Measurements from ENCODE around the gene IPO9. TPM values are rescaled to one million over a fixed set of nuclear protein-coding genes. Genes with fewer than 3 reads are reported as not detected.
"Not testable (repeated sequence)": the region's sequence is repeated elsewhere in the genome, so short reads cannot be mapped to it uniquely, and the experiment has no call there.

The IPO9 gene
- total RNA-seq, 2 donors from 2014 or later: 80.6 to 85.7 TPM

DNA sequence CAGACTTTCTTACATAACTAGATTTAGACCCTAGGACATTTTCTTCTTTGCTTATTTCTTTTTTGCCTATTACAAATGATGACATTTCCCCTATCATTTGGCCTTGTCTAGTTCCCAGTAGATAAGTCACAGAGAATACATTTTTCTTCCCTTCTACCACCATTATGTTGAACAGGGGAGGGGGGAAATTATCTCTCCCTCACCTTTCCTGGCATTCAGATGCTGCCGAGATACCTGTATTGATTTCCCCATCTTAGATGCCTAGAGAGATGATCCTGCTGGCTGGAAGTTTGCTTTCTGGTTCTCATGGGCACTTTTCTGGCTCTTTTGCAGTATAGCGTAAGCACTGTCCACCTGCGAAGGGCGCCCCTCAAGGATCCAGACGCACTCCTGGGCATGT is 5.7 kb downstream of the IPO9 start:
- Mint-ChIP-seq H3K36me3 (peaks cover 27 to 33% of the 10 kb centered on the region in 2 donors), H3K9me3 (no peaks in the 10 kb centered on the region), H3K27ac (no peak overlapping the region)
- ATAC-seq: no peak
- no peak for DNase-seq (ENCODE audit: low spot score in 2 of 2)

- no peak for DNase-seq (ENCODE audit: low spot score in 2 of 2)
- peaks cover 6 to 17% of the 10 kb centered on the region in 2 donors for H3K36me3 Mint-ChIP-seq
- H3K27ac Mint-ChIP-seq: no peak overlapping the region
- H3K9me3 Mint-ChIP-seq: no peaks in the 10 kb centered on the region
- no peak for ATAC-seq
Observed at GRCh38 chr1:201838381-201838780, 9.4 kb downstream of the IPO9 start.

DNA sequence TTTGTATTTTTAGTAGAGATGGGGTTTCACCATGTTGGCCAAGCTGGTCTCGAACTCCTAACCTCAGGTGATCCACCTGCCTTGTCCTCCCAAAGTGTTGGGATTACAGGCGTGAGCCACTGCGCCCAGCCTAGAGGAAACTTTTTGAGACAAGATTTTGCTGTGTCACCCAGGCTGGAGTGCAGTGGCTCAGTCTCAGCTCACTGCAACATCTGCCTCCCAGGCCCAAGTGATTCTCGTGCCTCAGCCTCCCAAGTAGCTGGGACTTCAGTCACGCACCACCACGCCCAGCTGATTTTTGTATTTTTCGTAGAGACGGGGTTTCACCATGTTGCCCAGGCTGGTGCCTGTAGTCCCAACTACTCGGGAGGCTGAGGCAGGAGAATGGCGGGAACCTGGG is 10.1 kb downstream of the IPO9 start:
- ATAC-seq; H3K27ac Mint-ChIP-seq; DNase-seq (ENCODE audit: low spot score in 2 of 2); H3K9me3 Mint-ChIP-seq: not testable (repeated sequence)
- H3K36me3 Mint-ChIP-seq: peaks cover 6 to 17% of the 10 kb centered on the region in 2 donors

GRCh38 chr1:201840055-201840454 is 11.1 kb downstream of the IPO9 start:
- peaks cover 0 to 7% of the 10 kb centered on the region in 2 donors for H3K36me3 Mint-ChIP-seq
- H3K9me3 Mint-ChIP-seq: no peaks in the 10 kb centered on the region
- ATAC-seq (no peak), DNase-seq (ENCODE audit: low spot score in 2 of 2) (no peak)
- H3K27ac Mint-ChIP-seq: no peak overlapping the region

DNA sequence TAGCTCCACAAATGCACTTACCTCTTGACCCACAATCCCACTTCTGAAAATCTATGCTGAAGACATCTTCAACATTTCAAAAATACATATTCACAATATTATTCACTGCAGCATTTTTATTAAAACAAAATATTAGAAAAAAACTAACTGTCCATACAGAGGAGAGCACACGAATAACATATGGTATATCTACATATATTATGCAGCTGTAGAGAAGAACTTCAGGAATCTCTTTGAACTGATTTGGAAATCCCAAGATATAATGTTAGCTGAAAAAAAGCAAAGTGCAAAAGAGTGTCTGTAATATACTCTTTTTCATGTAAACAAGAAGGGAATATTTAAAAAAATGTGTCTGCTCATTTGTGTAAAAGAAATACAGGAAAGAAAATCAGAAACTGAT is 11.5 kb downstream of the IPO9 start:
- no peaks in the 10 kb centered on the region for H3K9me3 Mint-ChIP-seq
- no peak for DNase-seq (ENCODE audit: low spot score in 2 of 2)
- H3K27ac Mint-ChIP-seq: no peak overlapping the region
- ATAC-seq: no peak
- H3K36me3 Mint-ChIP-seq: peaks cover 0 to 7% of the 10 kb centered on the region in 2 donors

DNA sequence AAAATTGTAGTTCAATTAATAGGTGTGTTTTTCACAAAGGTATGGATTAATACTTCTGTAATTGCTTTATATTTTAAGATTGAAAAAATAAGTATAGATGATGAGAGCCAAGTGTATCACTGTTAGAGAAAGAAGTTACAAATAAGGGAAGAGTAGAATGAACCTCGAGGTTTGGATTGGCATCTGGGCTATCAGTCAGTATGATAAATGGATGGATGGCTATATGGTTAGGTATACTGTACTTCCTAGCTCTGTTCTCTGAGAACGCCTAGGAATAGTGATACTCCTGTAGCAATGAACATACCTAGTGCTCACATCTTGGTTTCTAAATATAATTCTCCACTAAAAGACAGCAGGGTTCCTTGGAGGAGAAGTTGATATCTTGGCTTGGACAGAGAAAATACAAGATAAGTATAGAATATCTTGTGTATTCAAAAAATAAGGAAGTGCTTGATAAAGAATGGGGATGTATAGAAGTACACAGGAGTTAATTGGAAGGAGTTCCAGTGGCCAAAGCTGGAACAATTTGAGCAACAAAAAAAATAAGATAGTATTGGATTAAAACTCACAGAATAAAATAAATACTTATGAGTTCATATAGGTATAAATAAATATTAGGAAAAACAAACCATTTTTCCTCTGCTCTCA is 12.4 kb downstream of the IPO9 start:
- H3K36me3 Mint-ChIP-seq: peaks cover 0 to 7% of the 10 kb centered on the region in 2 donors
- no peak overlapping the region for H3K27ac Mint-ChIP-seq
- no peak for ATAC-seq
- no peak for DNase-seq (ENCODE audit: low spot score in 2 of 2)
- no peaks in the 10 kb centered on the region for H3K9me3 Mint-ChIP-seq

GRCh38 chr1:201842472-201843027 is 13.6 kb downstream of the IPO9 start:
- DNase-seq (ENCODE audit: low spot score in 2 of 2) (no peak), ATAC-seq (no peak)
- Mint-ChIP-seq H3K27ac (no peak overlapping the region), H3K36me3 (peaks cover 0 to 7% of the 10 kb centered on the region in 2 donors), H3K9me3 (no peaks in the 10 kb centered on the region)

DNA sequence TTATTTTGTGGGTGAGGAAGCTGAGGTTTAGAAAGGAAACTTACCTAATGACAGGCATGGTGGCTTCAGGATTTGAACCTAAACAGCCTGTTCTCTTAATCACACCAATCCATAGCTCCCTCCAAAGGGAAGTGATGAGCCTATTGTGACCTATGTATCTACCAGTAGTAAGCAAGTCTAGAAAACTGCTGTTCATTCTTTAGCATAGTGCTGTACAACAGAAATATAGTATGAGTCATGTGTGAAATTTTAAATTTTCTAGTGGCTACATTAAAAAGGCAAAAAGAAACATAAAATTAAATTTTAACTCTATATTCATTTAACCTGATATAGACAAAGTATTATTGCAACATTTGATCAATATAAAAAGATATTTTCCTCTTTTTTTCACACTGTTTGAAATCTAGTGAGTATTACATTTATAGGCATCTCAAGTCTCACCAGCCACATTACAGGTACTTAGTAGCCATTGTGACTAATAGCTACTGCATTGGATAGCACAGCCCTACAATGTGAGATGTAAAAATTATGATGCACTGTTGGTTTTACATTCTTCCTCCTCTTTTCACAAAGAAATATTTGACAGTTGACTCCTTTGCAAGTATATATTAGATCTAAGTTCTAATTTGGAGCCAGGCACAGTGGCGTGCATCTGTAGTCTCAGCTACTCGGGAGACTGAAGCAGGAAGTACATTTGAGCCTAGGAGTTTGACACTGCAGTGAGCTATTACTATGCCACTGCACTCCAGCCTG is 16.6 kb downstream of the IPO9 start:
- ATAC-seq (peak; percentile 48 to 67), DNase-seq (ENCODE audit: low spot score in 2 of 2) (no peak)
- Mint-ChIP-seq H3K27ac (no peak overlapping the region), H3K36me3 (peaks cover 0 to 4% of the 10 kb centered on the region in 2 donors), H3K9me3 (no peaks in the 10 kb centered on the region)

DNA sequence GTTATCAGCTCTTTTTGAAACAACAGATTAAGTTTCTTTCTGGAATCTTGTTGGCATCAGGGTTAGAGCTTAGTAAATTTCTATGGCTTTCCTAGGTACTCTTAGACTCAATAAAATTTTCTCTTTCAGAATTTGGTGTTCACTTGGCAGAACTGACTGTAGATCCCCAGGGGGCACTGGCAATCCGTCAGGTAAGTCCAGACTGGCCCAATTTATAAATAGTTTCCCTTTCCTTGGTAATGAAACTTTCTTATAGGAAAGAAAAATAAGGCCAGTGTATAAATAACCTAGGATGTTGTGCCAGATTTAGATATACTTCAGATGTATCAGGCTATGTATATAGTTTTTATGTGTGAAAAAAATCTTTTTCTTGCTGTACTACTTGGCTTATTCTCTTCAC is 18.2 kb downstream of the IPO9 start:
- DNase-seq (ENCODE audit: low spot score in 2 of 2) (no peak), ATAC-seq (no peak)
- Mint-ChIP-seq H3K9me3 (no peaks in the 10 kb centered on the region), H3K27ac (no peak overlapping the region), H3K36me3 (peaks cover 4 to 5% of the 10 kb centered on the region in 2 donors)

DNA sequence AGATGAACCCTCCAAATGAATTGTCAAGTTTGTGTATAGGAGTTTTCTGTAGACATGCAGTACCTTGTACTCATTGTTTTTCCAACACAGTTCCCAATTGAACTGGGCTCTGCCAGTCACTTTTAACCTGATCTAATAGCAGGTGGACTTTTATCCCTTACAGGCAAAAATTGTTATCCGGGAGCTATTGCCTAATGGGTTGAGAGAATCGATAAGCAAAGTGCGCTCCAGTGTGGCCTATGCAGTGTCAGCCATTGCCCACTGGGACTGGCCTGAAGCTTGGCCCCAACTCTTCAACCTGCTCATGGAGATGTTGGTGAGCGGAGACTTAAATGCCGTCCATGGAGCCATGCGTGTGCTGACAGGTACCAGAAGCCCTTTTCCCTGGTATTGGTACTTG is 19.3 kb downstream of the IPO9 start:
- ATAC-seq (no peak), DNase-seq (ENCODE audit: low spot score in 2 of 2) (no peak)
- no peaks in the 10 kb centered on the region for H3K9me3 Mint-ChIP-seq
- no peak overlapping the region for H3K27ac Mint-ChIP-seq
- peaks cover 8 to 13% of the 10 kb centered on the region in 2 donors for H3K36me3 Mint-ChIP-seq

DNA sequence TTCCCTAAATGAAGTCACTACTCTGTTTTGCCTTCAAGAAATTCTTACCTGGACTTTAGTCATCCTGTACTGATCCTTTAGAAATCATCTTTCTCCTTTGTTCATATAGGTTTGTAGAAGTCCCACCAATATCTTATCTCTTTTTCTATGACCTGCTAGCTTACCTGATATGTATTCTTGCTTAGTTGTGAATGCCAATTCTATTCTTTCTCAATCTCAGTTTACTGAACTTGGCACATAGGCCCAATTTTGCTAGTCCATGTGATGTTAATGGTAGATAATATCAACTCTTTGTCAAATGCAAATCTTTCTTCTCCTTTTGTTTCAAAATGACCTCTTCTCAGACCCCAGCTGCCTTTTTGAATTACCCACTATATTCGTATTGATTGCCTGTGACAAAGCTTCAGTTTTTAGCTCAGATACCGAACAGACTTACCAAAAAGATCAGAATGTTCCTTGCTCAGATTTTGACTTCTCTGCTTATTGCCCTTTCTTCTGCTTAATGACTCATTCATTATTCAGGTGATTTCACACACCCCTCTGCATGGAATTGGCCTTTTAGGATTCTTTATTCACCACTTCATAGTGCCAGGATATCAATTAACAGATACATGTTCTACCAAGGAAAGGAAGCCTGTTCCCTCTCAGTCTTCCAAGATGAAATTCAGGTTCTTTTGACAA is 20.6 kb downstream of the IPO9 start:
- no peaks in the 10 kb centered on the region for H3K9me3 Mint-ChIP-seq
- no peak for ATAC-seq
- peak overlapping the region in 1 of 2 donors; percentile 18 for H3K27ac Mint-ChIP-seq
- H3K36me3 Mint-ChIP-seq: peaks cover 8 to 15% of the 10 kb centered on the region in 2 donors
- DNase-seq (ENCODE audit: low spot score in 2 of 2): no peak

GRCh38 chr1:201850053-201850397 is 21.1 kb downstream of the IPO9 start:
- DNase-seq (ENCODE audit: low spot score in 2 of 2) (no peak), ATAC-seq (no peak)
- H3K27ac Mint-ChIP-seq: peak overlapping the region in 1 of 2 donors; percentile 18
- no peaks in the 10 kb centered on the region for H3K9me3 Mint-ChIP-seq
- H3K36me3 Mint-ChIP-seq: peaks cover 12 to 20% of the 10 kb centered on the region in 2 donors

GRCh38 chr1:201851949-201852348 is 23.0 kb downstream of the IPO9 start:
- no peaks in the 10 kb centered on the region for H3K9me3 Mint-ChIP-seq
- H3K36me3 Mint-ChIP-seq: peaks cover 18 to 27% of the 10 kb centered on the region in 2 donors
- DNase-seq (ENCODE audit: low spot score in 2 of 2) (no peak), ATAC-seq (no peak)
- no peak overlapping the region for H3K27ac Mint-ChIP-seq

DNA sequence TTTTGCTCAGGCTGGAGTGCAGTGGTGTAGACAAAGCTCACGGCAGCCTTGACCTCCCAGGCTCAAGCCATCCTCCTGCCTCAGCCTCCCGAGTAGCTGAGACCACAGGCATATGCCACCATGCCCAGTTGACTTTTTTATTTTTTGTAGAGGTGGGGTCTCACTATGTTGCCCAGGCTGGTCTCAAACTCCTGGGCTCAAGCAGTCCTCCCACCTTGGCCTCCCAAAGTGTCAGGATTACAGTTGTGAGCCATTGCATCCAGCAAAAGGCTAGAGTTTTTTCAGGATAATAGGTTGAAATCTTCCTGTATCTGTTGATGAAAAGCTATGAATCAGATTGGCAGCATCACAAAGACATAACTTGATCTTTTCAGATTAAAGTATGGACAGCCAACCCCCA is 27.8 kb downstream of the IPO9 start:
- not testable (repeated sequence) for DNase-seq (ENCODE audit: low spot score in 2 of 2); ATAC-seq; H3K9me3 Mint-ChIP-seq
- Mint-ChIP-seq H3K36me3 (peaks cover 22 to 32% of the 10 kb centered on the region in 2 donors), H3K27ac (peak overlapping the region in 1 of 2 donors; percentile 36)

GRCh38 chr1:201859424-201859823 is 30.5 kb downstream of the IPO9 start:
- Mint-ChIP-seq H3K9me3 (no peaks in the 10 kb centered on the region), H3K27ac (no peak overlapping the region), H3K36me3 (peaks cover 17 to 18% of the 10 kb centered on the region in 2 donors)
- DNase-seq (ENCODE audit: low spot score in 2 of 2) (no peak), ATAC-seq (no peak)

- peaks cover 6 to 10% of the 10 kb centered on the region in 2 donors for H3K36me3 Mint-ChIP-seq
Observed at GRCh38 chr1:201861448-201861847, 32.5 kb downstream of the IPO9 start.

DNA sequence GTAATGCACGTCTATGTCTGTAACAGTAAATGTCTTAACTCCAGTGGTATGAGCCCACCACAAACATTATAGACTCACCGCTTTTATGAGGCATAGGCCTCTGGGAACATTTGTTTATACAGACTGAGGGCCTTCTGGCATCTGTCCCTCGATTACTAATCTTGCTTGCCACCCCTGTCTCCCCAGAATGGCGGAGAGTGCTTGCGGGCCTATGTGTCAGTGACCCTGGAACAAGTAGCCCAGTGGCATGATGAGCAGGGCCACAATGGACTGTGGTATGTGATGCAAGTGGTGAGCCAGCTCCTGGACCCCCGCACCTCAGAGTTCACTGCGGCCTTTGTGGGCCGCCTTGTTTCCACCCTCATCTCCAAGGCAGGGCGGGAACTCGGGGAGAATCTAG is 41.4 kb downstream of the IPO9 start:
- Mint-ChIP-seq H3K36me3 (peaks cover 0 to 12% of the 10 kb centered on the region in 2 donors), H3K27ac (no peak overlapping the region), H3K9me3 (no peaks in the 10 kb centered on the region)
- DNase-seq (ENCODE audit: low spot score in 2 of 2) (no peak), ATAC-seq (no peak)

More at GRCh38 chr1:201861448-201861847, 32.5 kb downstream of the IPO9 start:
- peak overlapping the region in 1 of 2 donors; percentile 4 for H3K27ac Mint-ChIP-seq
- no peak for DNase-seq (ENCODE audit: low spot score in 2 of 2)
- no peaks in the 10 kb centered on the region for H3K9me3 Mint-ChIP-seq
- no peak for ATAC-seq
